GM19372 (cell line): ENCODE measurements around the gene ART3.
A peak's percentile ranks its signal among the peaks of the same experiment; 100 is the strongest.

ENCODE experiments used
- ATAC-seq: cut with Tn5 transposase; IDR thresholded peaks from one replicate; pipeline ENCODE4 v1.9.1; 2021; ENCODE audit warnings: mild to moderate bottlenecking, low read depth, moderate library complexity; ENCODE audit not compliant: unreplicated experiment

The ART3 gene

GRCh38 chr4:76141241-76141640 lies 66.7 kb downstream of the ART3 start:
- no peak for ATAC-seq

- ATAC-seq: no peak
Measured at GRCh38 chr4:76144546-76144945, 70.0 kb downstream of the ART3 start.

- peak; percentile 28 for ATAC-seq
Measured at GRCh38 chr4:76147454-76148141, 73.1 kb downstream of the ART3 start.

- ATAC-seq: peak; percentile 97
Measured at GRCh38 chr4:76148142-76148865, 73.8 kb downstream of the ART3 start, which contains the start of gene NUP54. TSS of gene NUP54 (minus strand) at chr4:76148397. CDS start at chr4:76148374, 23 bp downstream.

- ATAC-seq: no peak
Measured at GRCh38 chr4:76153356-76153755, 78.8 kb downstream of the ART3 start.

- ATAC-seq: no peak
Measured at GRCh38 chr4:76155979-76156378, 81.5 kb downstream of the ART3 start.

GRCh38 chr4:76156635-76157034 lies 82.1 kb downstream of the ART3 start:
- ATAC-seq: no peak

- ATAC-seq: no peak
Measured at GRCh38 chr4:76160355-76160754, 85.8 kb downstream of the ART3 start.
